Suprapubic skin (tissue), 4 donors: Measurements from ENCODE around the gene PARD3B. TPM values are rescaled to one million over a fixed set of nuclear protein-coding genes. Genes with fewer than 3 reads are reported as not detected.

Experiments used
- DNase-seq, 2 donors: peaks; one replicate each; pipeline ENCODE4 v3.0.0-alpha.2; 2019; ENCODE audit warnings: low spot score in 2 of 2
- H3K27ac ChIP-seq: fragments of 200-600 bp; sonication (generic); one replicate; pipeline ENCODE4 v1.5.1; 2019
- H3K27me3 ChIP-seq: fragments of 200-600 bp; sonication (generic); one replicate; pipeline ENCODE4 v1.5.1; 2019
- H3K36me3 ChIP-seq: fragments of 200-600 bp; sonication (generic); one replicate; pipeline ENCODE4 v1.5.1; 2019
- H3K4me1 ChIP-seq: fragments of 200-600 bp; sonication (generic); one replicate; pipeline ENCODE4 v1.5.1; 2019
- H3K4me3 ChIP-seq: fragments of 200-600 bp; sonication (generic); one replicate; pipeline ENCODE4 v1.5.1; 2019; ENCODE audit warnings: mild to moderate bottlenecking
- H3K9me3 ChIP-seq: fragments of 200-600 bp; sonication (generic); one replicate; pipeline ENCODE4 v1.5.1; 2019
- CTCF ChIP-seq, 2 donors: fragments of 200-600 bp in 1 of 2; fragments of 450-650 bp in 1 of 2; sonication (generic) in 1 of 2; IDR thresholded peaks; one replicate each; pipeline ENCODE4 v1.5.1; 2016 to 2019; ENCODE audit warnings: antibody characterized with exemption in 2 of 2, mild to moderate bottlenecking in 1 of 2, moderate library complexity in 1 of 2
- EP300 ChIP-seq: sonication (generic); formaldehyde crosslinking; IDR thresholded peaks from one replicate; pipeline ENCODE4 v1.6.1; 2017; ENCODE audit warnings: antibody characterized with exemption
- POLR2A ChIP-seq, 2 donors: fragments of 450-650 bp; IDR thresholded peaks; one replicate each; pipeline ENCODE4 v1.6.1; 2017; ENCODE audit warnings: antibody characterized with exemption in 2 of 2, mild to moderate bottlenecking in 2 of 2, moderate library complexity in 2 of 2
- POLR2AphosphoS5 ChIP-seq, 3 donors: sonication (generic); formaldehyde crosslinking; IDR thresholded peaks; one replicate each; pipeline ENCODE4 v1.6.1; 2017; ENCODE audit warnings: antibody characterized with exemption in 3 of 3
- WGBS: methylation state at CpG from one replicate; pipeline ENCODE4 v1.1.5; 2018; 5-methylcytosine and 5-hydroxymethylcytosine counted together
- total RNA-seq, 4 donors: library from RNA; depleted of rRNA; stranded (reverse); fragments of >200 nt; gene quantifications; one replicate each; pipeline ENCODE4 v1.1.0, GENCODE V29; 2016

The PARD3B gene
- total RNA-seq, 4 donors from 2014 or later, result 12.5 to 18.9 (median 15.5) TPM

GRCh38 chr2:204958371-204958770, 413.1 kb downstream of the PARD3B start:
- Histone ChIP-seq H3K27ac (no peak overlapping the region), H3K4me1 (no peaks in the 10 kb centered on the region), H3K27me3 (no peaks in the 10 kb centered on the region), H3K36me3 (no peaks in the 10 kb centered on the region), H3K4me3 (no peak overlapping the region), H3K9me3 (no peaks in the 10 kb centered on the region)
- 42% methylated on average over 1 of the region's 1 CpG for WGBS
- DNase-seq, result no peak
- no peak for TF ChIP-seq POLR2A (IDR thresholded peaks at IDR 0.05)
- TF ChIP-seq CTCF (IDR thresholded peaks at IDR 0.05), result no peak
- no peak for TF ChIP-seq EP300
- no peak for TF ChIP-seq POLR2AphosphoS5 (IDR thresholded peaks at IDR 0.05)

GRCh38 chr2:204964414-204964813, 419.1 kb downstream of the PARD3B start:
- 99% methylated on average over 3 of the region's 3 CpGs for WGBS
- H3K36me3 ChIP-seq, result no peaks in the 10 kb centered on the region

GRCh38 chr2:204966245-204966644, 421.0 kb downstream of the PARD3B start:
- no peaks in the 10 kb centered on the region for H3K4me1 ChIP-seq
- H3K4me3 ChIP-seq, result no peak overlapping the region
- no peaks in the 10 kb centered on the region for H3K27me3 ChIP-seq
- DNase-seq, result no peak
- no peaks in the 10 kb centered on the region for H3K36me3 ChIP-seq
- WGBS, result 87% methylated on average over 5 of the region's 5 CpGs
- no peak for TF ChIP-seq POLR2A (IDR thresholded peaks at IDR 0.05)
- no peak for TF ChIP-seq POLR2AphosphoS5 (IDR thresholded peaks at IDR 0.05)
- TF ChIP-seq EP300, result no peak
- no peak for TF ChIP-seq CTCF (IDR thresholded peaks at IDR 0.05)
- H3K9me3 ChIP-seq, result no peaks in the 10 kb centered on the region
- no peak overlapping the region for H3K27ac ChIP-seq

More at GRCh38 chr2:204964414-204964813, 419.1 kb downstream of the PARD3B start:
- Histone ChIP-seq H3K4me3 (no peak overlapping the region), H3K9me3 (no peaks in the 10 kb centered on the region), H3K27me3 (no peaks in the 10 kb centered on the region), H3K27ac (no peak overlapping the region), H3K4me1 (no peaks in the 10 kb centered on the region)
- TF ChIP-seq EP300, result no peak
- TF ChIP-seq CTCF (IDR thresholded peaks at IDR 0.05), result no peak
- no peak for TF ChIP-seq POLR2AphosphoS5 (IDR thresholded peaks at IDR 0.05)
- no peak for TF ChIP-seq POLR2A (IDR thresholded peaks at IDR 0.05)
- DNase-seq, result no peak

GRCh38 chr2:204967199-204967960, 422.1 kb downstream of the PARD3B start:
- Histone ChIP-seq H3K27ac (no peak overlapping the region), H3K4me3 (no peak overlapping the region), H3K27me3 (no peaks in the 10 kb centered on the region), H3K36me3 (no peaks in the 10 kb centered on the region), H3K9me3 (no peaks in the 10 kb centered on the region), H3K4me1 (no peaks in the 10 kb centered on the region)
- DNase-seq, result no peak
- WGBS, result 72% methylated on average over 7 of the region's 7 CpGs
- no peak for TF ChIP-seq POLR2AphosphoS5 (IDR thresholded peaks at IDR 0.05)
- TF ChIP-seq EP300, result no peak
- TF ChIP-seq CTCF (IDR thresholded peaks at IDR 0.05), result no peak
- TF ChIP-seq POLR2A (IDR thresholded peaks at IDR 0.05), result no peak

- DNase-seq, result no peak
Observed at GRCh38 chr2:204971206-204971907, 426.1 kb downstream of the PARD3B start.

More at GRCh38 chr2:204971206-204971907, 426.1 kb downstream of the PARD3B start:
- WGBS, result 70% methylated on average over 2 of the region's 2 CpGs
- Histone ChIP-seq H3K4me3 (no peak overlapping the region), H3K4me1 (no peaks in the 10 kb centered on the region), H3K27me3 (no peaks in the 10 kb centered on the region), H3K27ac (no peak overlapping the region), H3K36me3 (no peaks in the 10 kb centered on the region), H3K9me3 (no peaks in the 10 kb centered on the region)
- TF ChIP-seq POLR2A (IDR thresholded peaks at IDR 0.05) (no peak), POLR2AphosphoS5 (IDR thresholded peaks at IDR 0.05) (no peak), EP300 (no peak), CTCF (IDR thresholded peaks at IDR 0.05) (no peak)
